Psoas muscle (tissue), 8 donors: ENCODE data around the gene GDPD5. TPM values are rescaled to one million over a fixed set of nuclear protein-coding genes. Genes with fewer than 3 reads are reported as not detected.

ENCODE experiments used
- ATAC-seq, 4 donors: fragments of 200-7000 bp; cut with Tn5 transposase; one replicate each; pipeline ENCODE4 v1.9.1; 2020; ENCODE audit warnings: moderate library complexity in 3 of 4, mild to moderate bottlenecking in 2 of 4
- DNase-seq, 2 donors: peaks; one replicate each; pipeline ENCODE4 v3.0.0-alpha.2; 2020
- H3K27ac ChIP-seq: fragments of 200-600 bp; one replicate; pipeline ENCODE4 v1.8.0; 2022
- H3K27me3 ChIP-seq, 3 donors: fragments of 200-600 bp in 1 of 3; one replicate each; pipeline versions ENCODE4 v1.6.1 to v1.8.0; 2013 to 2022; ENCODE audit warnings: low read length in 2 of 3, mild to moderate bottlenecking in 2 of 3, moderate library complexity in 1 of 3; ENCODE audit not compliant: insufficient read depth in 3 of 3
- H3K36me3 ChIP-seq, 2 donors: fragments of 200-600 bp in 1 of 2; one replicate each; pipeline versions ENCODE4 v1.6.1 to v1.8.0; 2013 to 2022; ENCODE audit warnings: low read depth in 1 of 2, mild to moderate bottlenecking in 1 of 2, moderate library complexity in 1 of 2; ENCODE audit not compliant: insufficient read depth in 1 of 2
- H3K4me1 ChIP-seq: fragments of 200-600 bp; one replicate; pipeline ENCODE4 v1.8.0; 2022
- H3K4me3 ChIP-seq: fragments of 200-600 bp; one replicate; pipeline ENCODE4 v1.8.0; 2022; ENCODE audit warnings: mild to moderate bottlenecking
- H3K9me3 ChIP-seq: fragments of 200-600 bp; one replicate; pipeline ENCODE4 v1.8.0; 2022
- CTCF ChIP-seq: fragments of 200-600 bp; IDR thresholded peaks from one replicate; pipeline ENCODE4 v1.8.0; 2022; ENCODE audit warnings: antibody characterized with exemption
- WGBS, 3 donors: extraction: QIAGEN DNeasy Blood & Tissue Kit; methylation state at CpG; one replicate each; pipeline versions ENCODE4 v1.1.6 to v1.1.7; 2013; 5-methylcytosine and 5-hydroxymethylcytosine counted together
- intact Hi-C, 2 donors: fragments of 100-400 bp; cut with DNase I; formaldehyde crosslinking; loops; one replicate each; pipeline versions ENCODE4 v1.11.0 to v1.14.2; 2022
- polyA plus RNA-seq, 3 donors: library from polyadenylated mRNA; stranded (reverse); fragments of 200-250 nt; gene quantifications; one replicate each; pipeline ENCODE4 v1.2.3, GENCODE V29; 2013
- total RNA-seq, 4 donors: library from RNA; stranded (reverse); fragmentation: NEBNext Ultra II Directional in 2 of 4; extraction: Animal tissue kit (Norgen Biotek cat#: 25700) in 2 of 4; gene quantifications; one replicate each; pipeline versions ENCODE4 v1.2.1 to v1.2.4, GENCODE V29; 2021 to 2023
- donor health status: healthy with polysubstance abuse.
- donor health status: DM: no; HTN: no; CAD: no; lungs with moderate emphysema.
- donor health status: Bipolar disorder and iron deficiency.
- donor health status: healthy.
- donor health status: DM: yes; HTN: yes; CAD: no.
- donor health status: DM: no; HTN: no; CAD: no.
- donor health status: DM: no; HTN: no; CAD: no.
- donor health status: DM: yes; HTN: yes; CAD: no.

GDPD5 gene
- total and polyA plus RNA-seq, 7 donors = 2.7 to 16.5 (median 11.5) TPM

- Histone ChIP-seq H3K27me3 (no peaks in the 10 kb centered on the region), H3K36me3 (no peaks in the 10 kb centered on the region), H3K4me1 (no peaks in the 10 kb centered on the region), H3K4me3 (no peak overlapping the region), H3K27ac (no peak overlapping the region), H3K9me3 (no peaks in the 10 kb centered on the region)
- ATAC-seq = no peak
- DNase-seq = no peak
- intact Hi-C loops = no loop called here
- WGBS, 3 donors = 76 to 89% (median 83%) methylated on average over 1 of the region's 1 CpG
- no peak for TF ChIP-seq CTCF
Measured at GRCh38 chr11:75542088-75542438, 16.3 kb upstream of the GDPD5 start.

GRCh38 chr11:75541193-75542087 lies 15.7 kb upstream of the GDPD5 start:
- H3K36me3 ChIP-seq = no peaks in the 10 kb centered on the region
- WGBS, 3 donors = 93 to 94% (median 94%) methylated on average over 4 of the region's 4 CpGs
- no peak for TF ChIP-seq CTCF
- no peak for DNase-seq
- no peak for ATAC-seq
- no peak overlapping the region for H3K4me3 ChIP-seq
- H3K27me3 ChIP-seq = no peaks in the 10 kb centered on the region
- H3K4me1 ChIP-seq = no peaks in the 10 kb centered on the region
- no peaks in the 10 kb centered on the region for H3K9me3 ChIP-seq
- H3K27ac ChIP-seq = no peak overlapping the region
- intact Hi-C loops = no loop called here

- H3K27ac ChIP-seq = no peak overlapping the region
- 64 to 75% (median 66%) methylated on average over 9 of the region's 9 CpGs for WGBS, 3 donors
- H3K9me3 ChIP-seq = no peaks in the 10 kb centered on the region
- H3K36me3 ChIP-seq = no peaks in the 10 kb centered on the region
- ATAC-seq (no peak), DNase-seq (no peak)
- H3K4me3 ChIP-seq = no peak overlapping the region
- TF ChIP-seq CTCF = no peak
- intact Hi-C loops = loop anchor here in 1 of 2 donors (5.0 kb wide), 1 partner anchor 257 kb away; no protein-coding TSS in a partner anchor
- H3K4me1 ChIP-seq = no peaks in the 10 kb centered on the region
- no peaks in the 10 kb centered on the region for H3K27me3 ChIP-seq
Measured at GRCh38 chr11:75539459-75540334, 14.0 kb upstream of the GDPD5 start.

GRCh38 chr11:75538150-75538942 lies 12.6 kb upstream of the GDPD5 start:
- DNase-seq (no peak), ATAC-seq (no peak)
- no peaks in the 10 kb centered on the region for H3K36me3 ChIP-seq
- no peak overlapping the region for H3K4me3 ChIP-seq
- no peak overlapping the region for H3K27ac ChIP-seq
- H3K27me3 ChIP-seq = no peaks in the 10 kb centered on the region
- H3K4me1 ChIP-seq = no peaks in the 10 kb centered on the region
- TF ChIP-seq CTCF = no peak
- no peaks in the 10 kb centered on the region for H3K9me3 ChIP-seq
- 82 to 87% (median 85%) methylated on average over 11 of the region's 11 CpGs for WGBS, 3 donors
- intact Hi-C loops = loop anchor here in 1 of 2 donors (5.0 kb wide), 1 partner anchor 256 kb away; no protein-coding TSS in a partner anchor
